ENCODE results near the gene CDC42BPA.
A peak's percentile ranks its signal among the peaks of the same experiment; 100 is the strongest.
"Not testable (repeated sequence)": the region's sequence is repeated elsewhere in the genome, so short reads cannot be mapped to it uniquely, and the experiment has no call there.

Gene CDC42BPA

GRCh38 chr1:227166559-227166958 is 151.7 kb downstream of the CDC42BPA start:
- H3K4me1 ChIP-seq (ENCODE audit: control insufficient read depth, insufficient read depth, low read length, poor library complexity, severe bottlenecking): no peaks in the 10 kb centered on the region
- H3K27ac ChIP-seq (ENCODE audit: low read depth, low read length, severe bottlenecking): no peak overlapping the region
- WGBS, 2 experiments (ENCODE audit: insufficient coverage in 2 of 2): no CpG with 5 or more reads among the region's 1 CpG
- no peak overlapping the region for H3K4me3 ChIP-seq (ENCODE audit: extremely low read depth, insufficient read depth, low read length, poor library complexity, severe bottlenecking)
- no peaks in the 10 kb centered on the region for H3K36me3 ChIP-seq (ENCODE audit: control insufficient read depth, insufficient read depth, low read length)
- no peaks in the 10 kb centered on the region for H3K9me3 ChIP-seq (ENCODE audit: control insufficient read depth, low read length)

GRCh38 chr1:227161470-227161869 is 156.8 kb downstream of the CDC42BPA start:
- Histone ChIP-seq H3K4me3 (ENCODE audit: extremely low read depth, insufficient read depth, low read length, poor library complexity, severe bottlenecking) (no peak overlapping the region), H3K27ac (ENCODE audit: low read depth, low read length, severe bottlenecking) (no peak overlapping the region), H3K36me3 (ENCODE audit: control insufficient read depth, insufficient read depth, low read length) (peaks cover 19% of the 10 kb centered on the region), H3K9me3 (ENCODE audit: control insufficient read depth, low read length) (no peaks in the 10 kb centered on the region), H3K4me1 (ENCODE audit: control insufficient read depth, insufficient read depth, low read length, poor library complexity, severe bottlenecking) (no peaks in the 10 kb centered on the region)
- no CpG with 5 or more reads among the region's 2 CpGs for WGBS, 2 experiments (ENCODE audit: insufficient coverage in 2 of 2)

- Histone ChIP-seq H3K9me3 (ENCODE audit: control insufficient read depth, low read length) (no peaks in the 10 kb centered on the region), H3K4me1 (ENCODE audit: control insufficient read depth, insufficient read depth, low read length, poor library complexity, severe bottlenecking) (no peaks in the 10 kb centered on the region), H3K36me3 (ENCODE audit: control insufficient read depth, insufficient read depth, low read length) (peaks cover 19% of the 10 kb centered on the region), H3K27ac (ENCODE audit: low read depth, low read length, severe bottlenecking) (no peak overlapping the region), H3K4me3 (ENCODE audit: extremely low read depth, insufficient read depth, low read length, poor library complexity, severe bottlenecking) (no peak overlapping the region)
- WGBS, 2 experiments (ENCODE audit: insufficient coverage in 2 of 2): 95 to 100% methylated on average over 3 of the region's 3 CpGs
Measured at GRCh38 chr1:227156520-227156919, 161.8 kb downstream of the CDC42BPA start.

- Histone ChIP-seq H3K4me1 (ENCODE audit: control insufficient read depth, insufficient read depth, low read length, poor library complexity, severe bottlenecking) (no peaks in the 10 kb centered on the region), H3K27ac (ENCODE audit: low read depth, low read length, severe bottlenecking) (no peak overlapping the region), H3K4me3 (ENCODE audit: extremely low read depth, insufficient read depth, low read length, poor library complexity, severe bottlenecking) (no peak overlapping the region), H3K9me3 (ENCODE audit: control insufficient read depth, low read length) (no peaks in the 10 kb centered on the region), H3K36me3 (ENCODE audit: control insufficient read depth, insufficient read depth, low read length) (peaks cover 19% of the 10 kb centered on the region)
- WGBS, 2 experiments (ENCODE audit: insufficient coverage in 2 of 2): 100% methylated on average over 3 of the region's 4 CpGs; no CpG with 5 or more reads in 1 of the 2 experiments
Measured at GRCh38 chr1:227155688-227156087, 162.6 kb downstream of the CDC42BPA start.

GRCh38 chr1:227155004-227155403 is 163.3 kb downstream of the CDC42BPA start:
- no peaks in the 10 kb centered on the region for H3K4me1 ChIP-seq (ENCODE audit: control insufficient read depth, insufficient read depth, low read length, poor library complexity, severe bottlenecking)
- no peaks in the 10 kb centered on the region for H3K9me3 ChIP-seq (ENCODE audit: control insufficient read depth, low read length)
- no peak overlapping the region for H3K27ac ChIP-seq (ENCODE audit: low read depth, low read length, severe bottlenecking)
- no peak overlapping the region for H3K4me3 ChIP-seq (ENCODE audit: extremely low read depth, insufficient read depth, low read length, poor library complexity, severe bottlenecking)
- peaks cover 16% of the 10 kb centered on the region for H3K36me3 ChIP-seq (ENCODE audit: control insufficient read depth, insufficient read depth, low read length)
- WGBS, 2 experiments (ENCODE audit: insufficient coverage in 2 of 2): no CpG with 5 or more reads among the region's 2 CpGs

DNA sequence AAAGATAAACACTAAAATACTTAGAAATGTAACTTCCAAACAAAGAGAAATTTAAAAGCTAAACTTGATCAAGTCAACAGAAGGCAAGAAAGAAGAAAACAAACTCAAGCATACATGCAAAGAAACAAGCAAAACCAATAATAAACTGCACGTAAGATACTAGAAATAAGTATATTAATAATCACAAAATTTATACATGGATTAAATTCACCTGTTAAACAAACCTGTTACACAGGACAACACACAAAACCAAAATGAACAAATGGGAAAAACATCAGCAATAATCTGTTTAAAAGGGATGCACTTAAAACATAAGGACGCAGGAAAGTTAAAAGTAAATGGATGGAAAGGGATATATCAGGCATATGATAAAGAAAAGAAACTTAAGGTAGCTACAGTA is 165.8 kb downstream of the CDC42BPA start:
- no peaks in the 10 kb centered on the region for H3K4me1 ChIP-seq (ENCODE audit: control insufficient read depth, insufficient read depth, low read length, poor library complexity, severe bottlenecking)
- WGBS, 2 experiments (ENCODE audit: insufficient coverage in 2 of 2): no CpG with 5 or more reads among the region's 2 CpGs
- H3K9me3 ChIP-seq (ENCODE audit: control insufficient read depth, low read length): no peaks in the 10 kb centered on the region
- no peak overlapping the region for H3K4me3 ChIP-seq (ENCODE audit: extremely low read depth, insufficient read depth, low read length, poor library complexity, severe bottlenecking)
- no peaks in the 10 kb centered on the region for H3K36me3 ChIP-seq (ENCODE audit: control insufficient read depth, insufficient read depth, low read length)
- no peak overlapping the region for H3K27ac ChIP-seq (ENCODE audit: low read depth, low read length, severe bottlenecking)

DNA sequence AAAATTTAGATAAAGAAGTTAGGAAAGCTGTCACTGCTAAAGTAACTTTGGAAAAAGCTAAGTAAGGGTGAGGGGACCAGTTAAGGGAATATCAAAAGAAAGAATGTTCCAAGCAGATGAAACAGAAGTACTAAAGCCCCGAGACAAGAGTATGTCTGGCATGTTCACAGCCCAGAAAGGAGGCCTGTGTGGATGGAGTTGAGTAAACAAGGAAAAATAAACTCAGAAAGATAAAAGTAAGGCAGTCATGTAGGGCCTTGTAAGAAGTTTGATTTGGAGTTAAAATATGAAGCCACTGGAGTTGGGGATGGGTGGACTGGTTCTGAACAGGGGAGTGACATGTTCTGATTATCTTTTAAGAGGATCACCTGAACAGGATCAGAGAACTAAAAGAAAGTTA is 177.9 kb downstream of the CDC42BPA start:
- 67 to 71% methylated on average over 1 of the region's 1 CpG for WGBS, 2 experiments (ENCODE audit: insufficient coverage in 2 of 2)

DNA sequence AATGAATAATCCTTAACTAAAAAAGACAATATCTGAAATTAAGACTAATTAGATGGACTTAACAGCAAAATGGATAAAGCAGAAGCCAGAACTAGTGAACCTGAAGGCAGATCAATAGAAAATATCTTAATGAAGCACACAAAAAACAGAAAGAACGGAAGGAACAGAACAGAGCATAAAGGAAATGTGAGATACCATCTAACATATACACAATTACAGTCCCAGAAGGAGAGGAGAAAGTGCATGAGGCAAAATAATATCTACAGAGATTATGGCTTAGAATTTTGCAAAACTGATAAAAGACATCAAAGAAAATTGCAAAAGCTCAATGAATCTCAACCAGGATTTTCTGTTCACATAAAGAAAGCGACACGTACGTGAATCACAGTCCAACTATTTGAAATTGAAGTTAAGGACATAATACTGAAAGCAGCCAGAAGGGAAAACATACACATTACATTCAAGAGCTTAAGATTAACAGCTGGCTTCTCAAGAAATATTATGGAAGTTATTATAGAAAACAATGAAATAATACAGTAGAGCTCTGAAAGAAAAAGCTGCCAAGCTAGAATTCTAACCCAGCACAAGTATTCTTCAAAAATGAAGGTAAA is 182.0 kb downstream of the CDC42BPA start:
- H3K9me3 ChIP-seq (ENCODE audit: control insufficient read depth, low read length): no peaks in the 10 kb centered on the region
- H3K4me1 ChIP-seq (ENCODE audit: control insufficient read depth, insufficient read depth, low read length, poor library complexity, severe bottlenecking): peaks cover 11% of the 10 kb centered on the region
- H3K4me3 ChIP-seq (ENCODE audit: extremely low read depth, insufficient read depth, low read length, poor library complexity, severe bottlenecking): no peak overlapping the region
- no peak overlapping the region for H3K27ac ChIP-seq (ENCODE audit: low read depth, low read length, severe bottlenecking)
- 100% methylated on average over 3 of the region's 4 CpGs; no CpG with 5 or more reads in 1 of the 2 experiments for WGBS, 2 experiments (ENCODE audit: insufficient coverage in 2 of 2)
- H3K36me3 ChIP-seq (ENCODE audit: control insufficient read depth, insufficient read depth, low read length): peaks cover 5% of the 10 kb centered on the region

More for the DNA sequence above, 177.9 kb downstream of the CDC42BPA start:
- Histone ChIP-seq H3K4me1 (ENCODE audit: control insufficient read depth, insufficient read depth, low read length, poor library complexity, severe bottlenecking) (peaks cover 11% of the 10 kb centered on the region), H3K36me3 (ENCODE audit: control insufficient read depth, insufficient read depth, low read length) (peaks cover 28% of the 10 kb centered on the region), H3K27ac (ENCODE audit: low read depth, low read length, severe bottlenecking) (peak overlapping the region; percentile 24), H3K9me3 (ENCODE audit: control insufficient read depth, low read length) (no peaks in the 10 kb centered on the region), H3K4me3 (ENCODE audit: extremely low read depth, insufficient read depth, low read length, poor library complexity, severe bottlenecking) (no peak overlapping the region)

DNA sequence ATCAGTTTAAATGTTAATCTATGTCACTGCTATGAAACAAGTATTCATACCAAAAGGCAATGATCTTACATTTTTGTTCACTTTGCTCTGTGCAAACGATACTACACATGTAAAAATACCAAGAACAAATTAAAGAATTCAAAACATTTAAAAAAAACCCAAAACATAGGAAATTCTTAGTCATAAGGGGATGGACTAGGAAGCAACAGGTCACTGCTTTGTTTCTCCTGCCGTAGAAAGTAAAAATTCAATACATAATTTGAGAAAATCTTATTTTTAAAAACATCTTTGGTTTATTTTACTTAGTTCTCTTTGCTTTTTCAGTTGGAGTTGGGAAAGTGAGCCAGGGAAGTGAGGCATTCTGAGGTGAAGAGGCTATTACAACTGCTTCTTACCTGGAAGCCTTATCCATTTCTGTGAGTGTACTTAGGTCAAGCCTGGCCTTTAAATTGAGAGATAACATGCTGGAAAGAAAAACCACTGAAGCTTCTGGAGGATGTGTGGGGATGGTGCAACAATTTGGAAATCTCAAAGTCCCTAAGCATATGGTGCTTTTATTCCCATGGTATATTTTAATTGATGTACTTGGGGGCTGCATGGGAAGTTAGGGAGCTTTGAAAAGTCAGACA is 183.5 kb downstream of the CDC42BPA start:
- H3K4me1 ChIP-seq (ENCODE audit: control insufficient read depth, insufficient read depth, low read length, poor library complexity, severe bottlenecking): peaks cover under 1% of the 10 kb centered on the region
- 100% methylated on average over 1 of the region's 2 CpGs; no CpG with 5 or more reads in 1 of the 2 experiments for WGBS, 2 experiments (ENCODE audit: insufficient coverage in 2 of 2)
- no peak overlapping the region for H3K27ac ChIP-seq (ENCODE audit: low read depth, low read length, severe bottlenecking)
- H3K4me3 ChIP-seq (ENCODE audit: extremely low read depth, insufficient read depth, low read length, poor library complexity, severe bottlenecking): no peak overlapping the region
- no peaks in the 10 kb centered on the region for H3K9me3 ChIP-seq (ENCODE audit: control insufficient read depth, low read length)
- peaks cover 12% of the 10 kb centered on the region for H3K36me3 ChIP-seq (ENCODE audit: control insufficient read depth, insufficient read depth, low read length)

DNA sequence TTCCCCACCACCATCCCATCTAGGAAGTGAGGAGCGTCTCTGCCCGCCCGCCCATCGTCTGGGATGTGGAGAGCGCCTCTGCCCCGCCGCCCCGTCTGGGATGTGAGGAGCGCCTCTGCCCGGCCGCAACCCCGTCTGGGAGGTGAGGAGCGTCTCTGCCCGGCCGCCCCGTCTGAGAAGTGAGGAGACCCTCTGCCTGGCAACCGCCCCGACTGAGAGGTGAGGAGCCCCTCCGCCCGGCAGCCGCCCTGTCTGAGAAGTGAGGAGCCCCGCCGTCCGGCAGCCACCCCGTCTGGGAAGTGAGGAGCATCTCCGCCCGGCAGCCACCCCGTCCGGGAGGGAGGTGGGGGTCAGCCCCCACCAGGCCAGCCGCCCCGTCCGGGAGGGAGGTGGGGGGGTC is 185.6 kb downstream of the CDC42BPA start:
- WGBS, 2 experiments (ENCODE audit: insufficient coverage in 2 of 2): 95% methylated on average over 4 of the region's 32 CpGs

DNA sequence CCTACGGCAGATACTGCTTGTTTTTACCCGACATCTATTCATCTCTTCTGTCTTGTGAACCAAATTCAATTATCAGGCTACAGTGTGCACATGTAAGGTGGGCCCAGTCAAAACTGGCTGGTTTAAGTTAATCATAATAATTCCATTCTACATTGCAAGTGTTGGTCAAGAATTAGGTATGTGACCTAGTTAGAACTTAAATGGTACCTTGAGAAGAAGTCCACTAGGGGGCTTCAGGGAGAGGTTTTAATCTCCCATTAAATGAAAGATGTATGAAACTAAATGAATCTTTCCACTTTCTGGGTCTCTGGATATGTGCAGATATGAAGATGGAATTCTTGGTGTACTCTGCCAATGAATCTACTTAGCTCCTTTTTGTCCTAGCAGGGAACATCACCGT is 187.1 kb downstream of the CDC42BPA start:
- 81 to 100% methylated on average over 2 to 3 of the region's 3 CpGs for WGBS, 2 experiments (ENCODE audit: insufficient coverage in 2 of 2)
- Histone ChIP-seq H3K4me3 (ENCODE audit: extremely low read depth, insufficient read depth, low read length, poor library complexity, severe bottlenecking) (no peak overlapping the region), H3K4me1 (ENCODE audit: control insufficient read depth, insufficient read depth, low read length, poor library complexity, severe bottlenecking) (no peaks in the 10 kb centered on the region)

More for the DNA sequence above, 185.6 kb downstream of the CDC42BPA start:
- not testable (repeated sequence) for H3K27ac ChIP-seq (ENCODE audit: low read depth, low read length, severe bottlenecking); H3K4me1 ChIP-seq (ENCODE audit: control insufficient read depth, insufficient read depth, low read length, poor library complexity, severe bottlenecking); H3K4me3 ChIP-seq (ENCODE audit: extremely low read depth, insufficient read depth, low read length, poor library complexity, severe bottlenecking); H3K9me3 ChIP-seq (ENCODE audit: control insufficient read depth, low read length)
- H3K36me3 ChIP-seq (ENCODE audit: control insufficient read depth, insufficient read depth, low read length): peaks cover 27% of the 10 kb centered on the region

More for the DNA sequence above, 187.1 kb downstream of the CDC42BPA start:
- H3K27ac ChIP-seq (ENCODE audit: low read depth, low read length, severe bottlenecking): no peak overlapping the region
- peaks cover 27% of the 10 kb centered on the region for H3K36me3 ChIP-seq (ENCODE audit: control insufficient read depth, insufficient read depth, low read length)
- no peaks in the 10 kb centered on the region for H3K9me3 ChIP-seq (ENCODE audit: control insufficient read depth, low read length)

Measured in mesodermal cell (in vitro differentiated cells).